HG03135 (cell line): Measurements from ENCODE around the gene GAPT.
A peak's percentile ranks its signal among the peaks of the same experiment; 100 is the strongest.

ENCODE experiments used
- ATAC-seq: cut with Tn5 transposase; IDR thresholded peaks from one replicate; pipeline ENCODE4 v1.9.1; 2021; ENCODE audit warnings: mild to moderate bottlenecking, moderate library complexity; ENCODE audit not compliant: unreplicated experiment

GAPT gene

DNA sequence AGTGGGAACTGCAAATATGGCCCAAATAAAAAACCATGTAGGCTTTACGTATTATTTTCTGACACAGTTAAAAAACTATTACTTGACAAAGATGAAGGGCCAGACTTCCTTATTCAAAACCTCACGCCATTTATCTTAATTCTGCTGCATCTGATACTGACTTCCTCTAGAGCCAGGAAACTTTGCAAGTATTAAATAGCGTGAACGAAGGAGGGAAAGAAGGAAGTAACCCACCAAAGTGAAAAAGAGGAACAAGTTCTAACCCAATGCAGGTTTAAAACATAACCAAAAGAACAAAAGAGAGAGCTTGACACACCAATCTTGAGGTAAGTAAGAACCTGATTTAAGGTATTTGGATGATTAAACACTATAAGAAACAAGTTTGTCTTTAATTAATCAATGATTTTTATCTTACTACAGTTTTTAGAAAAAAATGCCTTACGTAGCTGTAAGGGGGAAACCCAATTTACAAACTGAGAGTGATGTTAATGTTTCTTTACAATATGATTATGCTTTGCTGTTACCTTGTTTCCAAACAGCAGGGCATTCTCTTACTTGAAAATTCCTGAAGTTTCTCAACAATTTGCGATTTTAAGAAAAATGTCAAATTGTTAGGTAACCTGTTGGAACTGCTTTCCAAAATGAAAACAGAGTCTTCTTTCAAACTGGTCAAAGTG is at the start of gene GAPT:
GAPT (plus strand) TSS at position 220 of the 677 bp plus-strand sequence. CDS start 3,102 bp downstream, outside the sequence.
- peak; percentile 76 for ATAC-seq

DNA sequence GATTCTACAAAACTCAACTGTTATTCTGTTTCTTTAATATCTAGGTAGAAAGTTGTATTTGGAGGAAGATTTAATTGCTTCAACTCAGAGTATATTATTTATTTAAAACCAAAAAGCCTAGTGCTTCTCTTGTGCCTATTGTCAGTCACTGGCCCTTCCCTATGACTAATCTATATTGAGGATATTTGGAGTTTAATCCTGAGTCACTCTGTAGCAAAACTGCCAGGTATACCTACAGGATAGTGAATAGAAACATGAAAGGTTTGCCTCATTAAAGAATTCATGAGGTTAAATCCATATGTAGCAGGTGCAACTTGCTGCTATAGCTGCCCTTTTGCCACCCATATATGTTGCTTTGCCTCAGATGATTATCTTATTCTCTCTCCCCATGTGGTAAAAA is 46.4 kb upstream of the GAPT start:
- ATAC-seq = no peak

DNA sequence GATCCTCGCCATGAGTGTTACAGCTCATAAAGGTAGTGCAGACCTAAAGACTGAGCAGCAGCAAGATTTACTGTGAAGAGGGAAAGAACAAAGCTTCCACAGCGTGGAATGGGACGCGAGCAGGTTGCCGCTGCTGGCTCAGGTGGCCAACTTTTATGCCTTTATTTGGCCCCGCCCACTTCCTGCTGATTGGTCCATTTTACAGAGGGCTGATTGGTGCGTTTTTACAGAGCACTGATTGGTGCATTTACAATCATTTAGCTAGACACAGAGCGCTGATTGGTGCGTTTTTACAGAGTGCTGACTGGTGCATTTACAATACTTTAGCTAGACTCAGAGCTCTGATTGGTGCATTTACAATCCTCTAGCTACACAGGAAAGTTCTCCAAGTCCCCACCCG is 45.2 kb upstream of the GAPT start:
- no peak for ATAC-seq

DNA sequence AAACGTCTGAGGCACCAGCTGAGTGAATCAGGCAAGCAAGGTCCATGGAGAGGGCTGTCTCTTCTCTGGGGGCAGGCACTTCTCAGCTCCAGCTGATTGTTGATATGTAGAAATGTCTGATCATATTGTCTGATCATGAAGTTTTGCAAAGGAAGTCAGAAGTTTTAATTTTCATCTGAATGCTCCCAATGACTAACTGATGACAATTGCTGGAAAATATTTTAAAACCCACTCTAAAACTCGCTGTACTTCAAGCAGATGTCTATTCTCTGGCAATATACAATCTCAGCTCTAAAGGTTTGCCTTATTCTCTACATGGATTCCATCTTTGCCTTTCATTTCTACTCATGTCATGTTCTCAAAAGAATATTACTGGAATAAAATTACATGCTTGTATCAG is 44.0 kb upstream of the GAPT start:
- no peak for ATAC-seq

GRCh38 chr5:58450018-58450417 is 41.2 kb upstream of the GAPT start:
- ATAC-seq = no peak

- no peak for ATAC-seq
These were observed 40.2 kb upstream of the GAPT start for GRCh38 chr5:58450811-58451629.

DNA sequence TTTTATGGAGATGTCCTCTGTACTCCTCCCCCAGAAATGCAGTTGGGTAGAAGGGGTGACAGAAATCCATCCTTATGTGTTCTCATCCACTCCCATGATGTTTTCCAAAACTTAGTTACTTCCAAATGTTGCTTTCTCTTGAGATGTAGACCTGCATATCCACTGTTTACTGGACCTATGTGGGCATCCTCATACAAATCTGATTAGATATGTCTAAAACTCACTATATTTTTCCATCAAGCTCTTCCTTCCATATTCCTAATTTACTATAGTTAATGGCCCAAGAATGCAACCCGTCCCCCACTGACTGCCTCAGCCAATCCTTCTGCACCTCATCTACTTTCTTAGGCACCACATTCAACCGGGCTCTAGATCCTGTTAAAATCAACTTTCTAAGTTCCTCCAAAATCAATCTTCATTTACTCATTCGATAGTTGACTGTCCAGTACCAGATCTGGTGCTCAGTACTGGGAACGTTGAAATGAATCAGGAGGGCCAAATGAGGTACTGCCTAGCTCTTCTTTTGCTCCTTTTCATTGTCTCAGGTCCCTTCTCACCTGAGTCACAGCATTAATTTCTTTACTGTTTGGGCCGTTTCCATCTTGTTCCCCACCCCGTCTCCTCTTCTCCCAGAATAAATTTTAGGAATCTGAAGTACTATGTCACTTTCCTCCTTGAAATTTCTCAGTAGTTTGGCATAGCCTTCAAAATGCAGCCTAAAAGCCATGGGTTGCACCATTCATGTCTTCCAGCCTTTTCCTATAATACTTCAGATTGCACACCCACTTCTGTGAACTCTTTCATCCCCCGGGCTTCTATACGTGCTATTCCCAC is 39.3 kb upstream of the GAPT start:
- no peak for ATAC-seq

DNA sequence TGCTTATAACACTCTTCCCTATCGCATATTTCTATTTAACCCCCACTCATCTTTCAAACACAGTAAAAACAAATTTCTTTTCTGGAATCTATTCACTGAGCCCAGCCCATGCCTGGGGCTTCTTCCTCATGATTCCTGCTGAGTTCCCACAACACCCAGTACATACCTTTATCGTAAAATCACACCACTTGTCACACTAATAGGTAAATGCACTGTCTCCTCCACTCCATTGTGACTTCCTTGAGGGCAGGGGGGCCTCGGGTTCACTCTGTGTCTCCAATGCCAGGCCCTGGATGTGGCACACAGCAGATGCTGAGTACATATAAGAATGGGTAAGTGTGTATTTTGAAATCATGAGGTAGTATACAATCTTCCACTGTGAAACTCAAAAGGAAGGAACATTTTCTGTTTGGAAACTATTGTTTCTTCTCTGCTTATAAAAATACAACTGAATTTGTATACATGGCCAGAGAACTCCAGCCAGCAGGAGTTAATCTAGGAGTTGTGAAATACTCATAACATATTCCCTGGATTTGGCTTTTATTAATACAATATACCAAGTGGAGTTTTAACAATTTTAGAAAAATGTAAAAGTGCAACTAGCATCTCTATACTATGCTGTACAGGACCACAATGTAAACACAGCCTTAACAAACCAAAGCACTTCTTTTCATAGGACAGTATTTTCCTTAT is 38.5 kb upstream of the GAPT start:
- ATAC-seq = no peak

GRCh38 chr5:58453306-58453705 is 37.9 kb upstream of the GAPT start:
- no peak for ATAC-seq

GRCh38 chr5:58454025-58454424 is 37.2 kb upstream of the GAPT start:
- ATAC-seq = no peak

DNA sequence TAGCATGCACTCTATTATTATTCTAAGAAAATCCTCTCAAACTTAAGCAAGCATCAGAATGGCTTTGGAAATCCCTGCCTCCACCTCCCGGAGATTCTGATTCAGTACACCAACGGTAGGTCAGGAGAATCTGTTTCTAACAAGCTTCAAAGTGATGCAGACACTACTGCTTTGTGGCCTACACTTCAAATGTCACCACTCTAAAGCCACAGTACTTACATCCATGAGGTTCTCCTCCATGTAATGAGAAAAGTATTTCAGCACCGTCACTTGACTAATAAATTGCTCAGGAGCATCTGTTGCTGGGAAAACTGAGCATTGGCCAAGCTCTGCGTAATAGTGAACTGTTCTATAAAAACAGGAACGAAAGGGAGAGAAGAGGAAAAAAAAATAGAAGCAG is 36.2 kb upstream of the GAPT start:
- ATAC-seq = no peak

DNA sequence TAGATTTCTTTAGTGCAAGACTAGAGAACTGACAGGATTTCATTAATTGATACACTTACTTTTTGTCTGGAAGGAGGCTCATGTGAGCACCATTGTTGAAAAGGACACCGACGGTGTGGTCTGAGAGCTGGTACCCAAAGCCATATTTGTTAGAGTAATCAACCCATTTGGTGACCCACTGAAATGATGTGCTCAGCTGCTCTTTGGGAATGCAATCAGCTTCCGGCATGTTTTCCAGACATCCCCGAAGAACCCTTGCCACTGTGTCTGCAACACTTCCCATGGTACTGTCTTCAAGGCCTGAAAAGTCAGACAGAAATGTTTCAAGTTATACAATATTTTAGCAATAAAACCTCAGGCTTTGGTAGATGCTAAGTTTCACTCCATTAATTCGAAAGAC is 35.8 kb upstream of the GAPT start:
- ATAC-seq = no peak

DNA sequence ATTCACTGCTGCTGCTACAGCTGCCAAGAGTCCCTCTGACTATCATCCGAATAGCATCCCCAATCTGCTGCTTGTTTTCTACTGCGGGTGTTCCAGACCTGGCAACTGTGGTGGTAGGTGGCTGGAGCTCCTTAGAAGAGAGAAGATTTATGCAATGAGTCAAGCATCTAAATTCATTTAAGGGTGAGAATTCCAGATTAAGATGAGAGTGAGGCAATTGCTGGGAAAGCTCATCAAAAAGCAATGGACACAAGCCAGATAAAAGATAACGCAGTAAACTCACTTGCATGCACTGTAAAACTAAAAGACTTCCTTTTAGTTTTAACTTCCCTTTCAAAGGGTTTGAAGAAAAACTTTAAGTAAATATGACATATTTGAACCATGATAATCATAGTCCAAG is 35.2 kb upstream of the GAPT start:
- ATAC-seq = no peak

DNA sequence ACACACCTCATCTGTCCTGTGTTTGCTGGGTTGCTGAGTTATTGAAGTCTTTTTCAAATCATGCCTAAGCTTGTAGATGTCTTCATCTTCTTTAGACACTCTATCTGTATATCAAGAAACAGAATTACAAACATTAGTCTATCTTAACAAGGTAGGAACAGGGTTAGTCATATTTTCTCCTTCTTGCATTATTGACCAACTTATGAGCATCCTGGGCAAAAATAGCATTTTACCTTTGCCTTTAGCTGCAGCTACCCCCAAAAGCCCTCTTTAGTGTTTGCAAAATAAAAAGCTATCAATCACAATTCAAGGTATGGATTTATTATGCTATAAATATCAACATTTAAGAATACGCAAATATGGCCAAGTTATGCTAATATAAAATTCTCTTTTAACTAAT is 34.7 kb upstream of the GAPT start:
- no peak for ATAC-seq

DNA sequence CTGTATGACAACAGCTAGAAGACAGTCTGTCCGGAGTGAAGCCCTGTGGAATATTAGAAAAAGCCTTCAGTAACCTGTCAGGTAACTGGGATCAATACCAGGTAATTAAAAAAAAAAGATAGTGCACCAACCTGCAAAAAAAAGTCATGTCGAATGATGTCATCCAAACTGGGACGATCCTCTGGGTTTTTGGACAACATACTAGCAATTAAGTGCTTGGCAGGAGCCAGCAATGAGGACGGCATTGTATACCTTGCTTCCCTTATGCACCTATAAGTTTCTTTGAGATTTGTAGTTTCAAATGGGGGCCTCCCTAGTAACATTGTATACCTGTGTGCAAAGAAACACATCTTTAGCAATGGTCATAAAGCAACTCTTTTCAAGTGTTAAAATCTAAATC is 34.2 kb upstream of the GAPT start:
- ATAC-seq = no peak

DNA sequence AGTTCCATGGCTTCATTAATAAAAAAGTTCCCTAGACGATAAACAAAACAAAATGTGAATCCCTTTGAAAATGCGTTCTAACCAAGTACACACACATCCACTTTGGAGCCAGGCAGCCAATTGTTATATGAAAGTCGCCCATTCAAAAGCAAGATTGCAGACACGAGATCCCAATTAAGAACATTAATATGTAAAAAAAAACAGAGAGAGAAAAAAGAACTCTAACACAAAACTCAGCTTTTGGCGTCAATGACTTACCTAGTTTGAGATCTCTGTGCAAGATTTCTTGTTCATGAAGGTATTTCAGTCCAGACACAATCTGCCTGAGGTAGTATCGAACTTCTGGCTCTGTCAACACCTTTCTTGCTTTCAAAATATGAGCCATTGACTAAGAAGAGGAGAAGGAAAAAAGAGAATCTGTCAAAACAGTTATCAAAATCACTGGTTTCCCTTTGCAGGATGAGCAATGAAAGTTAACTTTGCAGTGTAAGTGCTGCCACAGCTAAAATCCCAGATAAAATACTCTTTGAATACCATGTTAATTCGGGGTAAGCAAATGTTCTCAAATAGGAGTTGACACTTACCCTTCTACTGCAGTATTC is 33.0 kb upstream of the GAPT start:
- no peak for ATAC-seq

DNA sequence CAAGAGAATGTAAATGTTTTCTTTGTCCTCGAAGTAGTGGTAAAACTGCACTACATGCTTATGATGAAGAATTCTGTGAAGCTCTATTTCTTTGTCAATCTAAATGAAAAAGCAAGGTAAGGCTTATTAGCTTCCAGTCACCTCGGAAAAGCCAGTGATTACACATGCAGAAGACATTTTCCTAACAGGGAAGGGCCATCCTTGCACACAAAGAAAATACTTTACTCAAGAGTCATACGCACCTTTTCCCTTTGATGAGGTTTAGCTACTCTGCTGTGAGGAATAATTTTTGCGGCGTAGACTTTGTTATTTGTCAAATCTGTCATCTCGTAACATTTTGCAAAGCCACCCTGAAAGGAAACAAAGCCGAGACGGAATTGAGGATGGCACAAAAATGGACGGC is 32.5 kb upstream of the GAPT start:
- ATAC-seq = no peak

GRCh38 chr5:58459146-58460001 is 31.9 kb upstream of the GAPT start:
- ATAC-seq = no peak

GRCh38 chr5:58460002-58460731 is 31.1 kb upstream of the GAPT start, which contains the start of gene PLK2:
TSS of gene PLK2 (minus strand) at chr5:58460086. CDS start at chr5:58459959, 127 bp downstream.
- ATAC-seq = peak; percentile 80
